HG03060 (cell line): ENCODE results near the gene KISS1R.

Source experiments
- ATAC-seq: cut with Tn5 transposase; IDR thresholded peaks from one replicate; pipeline ENCODE4 v1.9.1; 2021; ENCODE audit warnings: low read depth, moderate number of reproducible peaks; ENCODE audit not compliant: unreplicated experiment

The KISS1R gene

GRCh38 chr19:964761-965694 lies 47.9 kb downstream of the KISS1R start:
- no peak for ATAC-seq

GRCh38 chr19:966485-967088 lies 49.5 kb downstream of the KISS1R start:
- no peak for ATAC-seq
